ENCODE measurements around the gene CCDC32. TPM values are rescaled to one million over a fixed set of nuclear protein-coding genes. Genes with fewer than 3 reads are reported as not detected.

Gene CCDC32
- total RNA-seq, 3 donors from 2014 or later, result 35.0 to 42.3 (median 36.4) TPM

GRCh38 chr15:40538976-40539375 is 25.9 kb downstream of the CCDC32 start:
- no peak for DNase-seq (ENCODE audit: low spot score in 2 of 2)
- Histone ChIP-seq H3K27me3 (no peaks in the 10 kb centered on the region), H3K9me3 (no peaks in the 10 kb centered on the region), H3K36me3 (no peaks in the 10 kb centered on the region), H3K27ac (no peak overlapping the region), H3K4me3 (no peak overlapping the region), H3K4me1 (no peaks in the 10 kb centered on the region)
- intact Hi-C loops (cut with DNase I; ENCODE audit: low total_unique reads), result no loop called here
- no peak for TF ChIP-seq CTCF (IDR thresholded peaks at IDR 0.05)
- no peak for TF ChIP-seq POLR2AphosphoS5 (IDR thresholded peaks at IDR 0.05)

- Histone ChIP-seq H3K4me3 (no peak overlapping the region), H3K9me3 (no peaks in the 10 kb centered on the region), H3K4me1 (no peaks in the 10 kb centered on the region), H3K27ac (no peak overlapping the region), H3K36me3 (no peaks in the 10 kb centered on the region), H3K27me3 (no peaks in the 10 kb centered on the region)
- TF ChIP-seq POLR2AphosphoS5 (IDR thresholded peaks at IDR 0.05) (no peak), CTCF (IDR thresholded peaks at IDR 0.05) (no peak), POLR2A (IDR thresholded peaks at IDR 0.05) (no peak)
- no peak for DNase-seq (ENCODE audit: low spot score in 2 of 2)
- intact Hi-C loops (cut with DNase I; ENCODE audit: low total_unique reads), result no loop called here
These were observed 28.3 kb downstream of the CCDC32 start for GRCh38 chr15:40536501-40536900.

GRCh38 chr15:40534371-40534770 is 30.5 kb downstream of the CCDC32 start:
- no peak for DNase-seq (ENCODE audit: low spot score in 2 of 2)
- H3K27ac ChIP-seq, result no peak overlapping the region
- intact Hi-C loops (cut with DNase I; ENCODE audit: low total_unique reads), result no loop called here
- H3K9me3 ChIP-seq, result no peaks in the 10 kb centered on the region
- no peaks in the 10 kb centered on the region for H3K36me3 ChIP-seq
- no peak overlapping the region for H3K4me3 ChIP-seq
- no peaks in the 10 kb centered on the region for H3K4me1 ChIP-seq
- TF ChIP-seq POLR2AphosphoS5 (IDR thresholded peaks at IDR 0.05) (no peak), CTCF (IDR thresholded peaks at IDR 0.05) (no peak), POLR2A (IDR thresholded peaks at IDR 0.05) (no peak)
- no peaks in the 10 kb centered on the region for H3K27me3 ChIP-seq

GRCh38 chr15:40533763-40534364 is 31.0 kb downstream of the CCDC32 start:
- no peaks in the 10 kb centered on the region for H3K9me3 ChIP-seq
- H3K4me3 ChIP-seq, result no peak overlapping the region
- no peak for TF ChIP-seq POLR2AphosphoS5 (IDR thresholded peaks at IDR 0.05)
- TF ChIP-seq POLR2A (IDR thresholded peaks at IDR 0.05), result no peak
- TF ChIP-seq CTCF (IDR thresholded peaks at IDR 0.05), result no peak
- no peaks in the 10 kb centered on the region for H3K36me3 ChIP-seq
- H3K27ac ChIP-seq, result no peak overlapping the region
- DNase-seq (ENCODE audit: low spot score in 2 of 2), result no peak
- H3K4me1 ChIP-seq, result no peaks in the 10 kb centered on the region
- intact Hi-C loops (cut with DNase I; ENCODE audit: low total_unique reads), result no loop called here
- H3K27me3 ChIP-seq, result no peaks in the 10 kb centered on the region

- H3K9me3 ChIP-seq, result no peaks in the 10 kb centered on the region
- intact Hi-C loops (cut with DNase I; ENCODE audit: low total_unique reads), result no loop called here
- H3K4me1 ChIP-seq, result no peaks in the 10 kb centered on the region
- no peak overlapping the region for H3K4me3 ChIP-seq
- H3K36me3 ChIP-seq, result no peaks in the 10 kb centered on the region
- H3K27ac ChIP-seq, result no peak overlapping the region
- TF ChIP-seq CTCF (IDR thresholded peaks at IDR 0.05) (no peak), POLR2AphosphoS5 (IDR thresholded peaks at IDR 0.05) (no peak), POLR2A (IDR thresholded peaks at IDR 0.05) (no peak)
- no peak for DNase-seq (ENCODE audit: low spot score in 2 of 2)
- no peaks in the 10 kb centered on the region for H3K27me3 ChIP-seq
These were observed 36.0 kb downstream of the CCDC32 start for GRCh38 chr15:40528801-40529200.

All from breast epithelium (tissue), 4 donors.